ENCODE measurements around the gene UNC119B. TPM values are rescaled to one million over a fixed set of nuclear protein-coding genes. Genes with fewer than 3 reads are reported as not detected.

The UNC119B gene
- total RNA-seq, 1 donor from 2014 or later, result 9.3 TPM

DNA sequence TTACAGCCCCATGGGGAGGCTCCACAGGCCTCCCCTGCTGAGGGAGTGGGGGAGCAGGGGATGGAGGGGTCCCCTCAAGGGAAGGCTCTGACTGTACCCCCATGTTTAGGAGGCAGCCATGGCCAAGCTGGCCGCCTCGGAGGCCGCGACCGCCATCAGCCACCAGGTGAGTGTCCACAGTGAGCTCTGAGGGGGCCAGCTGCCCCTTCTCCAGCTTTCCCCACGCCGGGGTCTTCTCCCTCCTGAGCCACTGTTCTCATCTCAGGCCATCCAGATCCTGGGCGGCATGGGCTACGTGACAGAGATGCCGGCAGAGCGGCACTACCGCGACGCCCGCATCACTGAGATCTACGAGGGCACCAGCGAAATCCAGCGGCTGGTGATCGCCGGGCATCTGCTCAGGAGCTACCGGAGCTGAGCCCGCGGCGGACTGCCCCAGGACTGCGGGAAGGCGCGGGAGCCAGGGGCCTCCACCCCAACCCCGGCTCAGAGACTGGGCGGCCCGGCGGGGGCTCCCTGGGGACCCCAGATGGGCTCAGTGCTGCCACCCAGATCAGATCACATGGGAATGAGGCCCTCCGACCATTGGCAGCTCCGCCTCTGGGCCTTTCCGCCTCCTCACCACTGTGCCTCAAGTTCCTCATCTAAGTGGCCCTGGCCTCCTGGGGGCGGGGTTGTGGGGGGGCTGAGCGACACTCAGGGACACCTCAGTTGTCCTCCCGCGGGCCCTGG lies 28.9 kb downstream of the UNC119B start:
- DNase-seq (ENCODE audit: low read depth), result no peak

DNA sequence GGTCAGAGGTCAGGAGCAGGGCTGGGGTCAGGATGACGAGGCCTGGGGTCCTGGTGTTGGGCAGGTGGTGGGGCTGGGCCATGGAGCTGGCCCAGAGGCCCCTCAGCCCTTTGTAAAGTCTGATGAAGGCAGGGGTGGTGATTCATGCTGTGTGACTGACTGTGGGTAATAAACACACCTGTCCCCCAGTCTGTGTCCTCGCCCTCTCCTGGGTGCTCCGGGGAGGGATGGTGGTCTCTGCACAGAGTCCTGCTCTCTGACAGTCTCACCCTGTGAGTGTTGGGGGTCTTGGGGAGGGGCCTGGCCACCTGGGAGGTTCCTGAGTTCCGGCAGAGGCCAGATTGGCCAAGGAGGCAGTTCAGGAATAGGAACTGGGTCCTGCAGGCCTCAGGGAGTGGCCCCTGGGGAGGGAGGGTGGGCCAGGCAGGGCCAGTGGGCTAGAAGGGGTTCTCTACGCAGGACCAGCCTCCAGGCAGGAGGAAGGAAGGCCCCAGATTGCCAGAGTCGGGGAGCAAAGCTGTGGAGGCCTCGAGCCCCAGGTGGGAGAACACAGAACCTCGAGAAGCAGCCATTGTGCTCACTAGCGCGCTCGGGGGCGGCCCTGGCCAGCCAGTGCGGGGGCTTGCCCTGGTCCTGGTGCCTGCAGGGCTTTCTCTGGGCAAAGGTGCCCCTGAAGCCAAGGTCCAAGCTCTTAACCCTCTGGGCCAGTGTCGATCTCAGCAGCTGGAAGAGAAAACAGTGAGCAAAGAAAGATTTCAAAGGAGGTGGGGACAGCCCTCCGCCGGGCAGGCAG lies 29.8 kb downstream of the UNC119B start:
- DNase-seq (ENCODE audit: low read depth), result peak; percentile 47

DNA sequence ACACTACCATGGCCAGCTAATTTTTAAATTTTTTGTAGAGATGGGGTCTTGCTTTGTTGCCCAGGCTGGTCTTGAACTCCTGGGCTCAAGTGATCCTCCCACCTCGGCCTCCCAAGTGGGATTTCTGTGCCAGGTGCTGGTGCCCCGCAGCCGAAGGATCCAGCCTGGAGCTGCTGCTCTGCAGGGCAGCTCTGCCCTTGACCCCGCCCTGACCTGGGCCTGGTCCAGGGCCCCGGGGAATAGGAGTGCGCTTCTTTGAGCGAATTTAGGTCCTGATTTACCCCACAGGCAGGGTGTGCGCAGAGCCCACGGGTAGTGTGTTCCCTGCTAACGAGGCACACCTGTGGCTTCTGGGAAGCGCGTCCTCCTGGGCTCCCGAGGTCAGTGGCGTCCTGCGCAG lies 30.6 kb downstream of the UNC119B start:
- no peak for DNase-seq (ENCODE audit: low read depth)

DNA sequence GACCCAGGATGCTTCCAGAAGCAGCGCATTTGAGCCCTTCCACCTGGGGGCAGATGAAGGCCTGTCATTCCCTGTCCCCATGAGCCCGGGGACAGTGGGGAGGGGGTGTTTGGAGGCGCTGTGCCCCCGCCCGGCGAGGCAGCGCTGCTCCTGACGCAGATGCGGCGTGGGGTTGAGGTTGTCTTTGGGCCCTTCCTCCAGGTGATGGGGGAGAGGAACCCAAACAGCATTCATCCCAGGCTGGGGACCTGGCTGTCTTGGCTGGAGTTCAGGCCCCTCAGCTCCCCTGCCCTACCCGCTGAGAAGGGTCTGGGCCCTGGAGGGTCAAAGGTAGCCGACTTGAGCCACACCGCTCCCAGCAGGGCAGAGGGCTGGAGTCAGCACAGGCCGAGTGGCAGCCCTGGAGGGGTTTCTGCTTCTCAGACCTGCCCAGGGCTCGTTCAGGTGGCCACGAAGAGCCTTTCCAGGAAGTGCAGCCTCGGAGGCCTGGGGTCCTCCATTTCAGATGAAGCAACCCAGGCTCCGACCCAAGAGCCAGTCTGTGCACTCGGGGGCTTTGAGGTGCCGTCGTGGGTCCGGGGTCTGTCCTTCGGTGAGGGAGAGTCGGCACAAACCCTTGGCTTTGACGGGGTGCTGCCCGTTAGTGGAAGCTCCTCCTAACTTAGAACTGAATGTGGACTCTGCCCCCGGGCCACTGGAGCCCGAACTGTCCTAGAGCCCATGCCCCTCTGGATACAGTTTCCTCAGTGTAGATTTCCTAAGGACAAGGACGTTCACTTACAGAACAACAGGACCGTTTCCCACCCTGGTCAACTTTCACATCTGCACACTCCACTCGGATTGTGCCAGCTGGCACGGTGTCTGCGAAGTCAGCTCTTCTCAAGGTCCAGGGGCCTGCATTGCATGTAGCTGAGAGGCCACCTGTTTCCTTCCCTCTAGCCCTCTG lies 31.5 kb downstream of the UNC119B start:
- peak; percentile 78 for DNase-seq (ENCODE audit: low read depth)

DNA sequence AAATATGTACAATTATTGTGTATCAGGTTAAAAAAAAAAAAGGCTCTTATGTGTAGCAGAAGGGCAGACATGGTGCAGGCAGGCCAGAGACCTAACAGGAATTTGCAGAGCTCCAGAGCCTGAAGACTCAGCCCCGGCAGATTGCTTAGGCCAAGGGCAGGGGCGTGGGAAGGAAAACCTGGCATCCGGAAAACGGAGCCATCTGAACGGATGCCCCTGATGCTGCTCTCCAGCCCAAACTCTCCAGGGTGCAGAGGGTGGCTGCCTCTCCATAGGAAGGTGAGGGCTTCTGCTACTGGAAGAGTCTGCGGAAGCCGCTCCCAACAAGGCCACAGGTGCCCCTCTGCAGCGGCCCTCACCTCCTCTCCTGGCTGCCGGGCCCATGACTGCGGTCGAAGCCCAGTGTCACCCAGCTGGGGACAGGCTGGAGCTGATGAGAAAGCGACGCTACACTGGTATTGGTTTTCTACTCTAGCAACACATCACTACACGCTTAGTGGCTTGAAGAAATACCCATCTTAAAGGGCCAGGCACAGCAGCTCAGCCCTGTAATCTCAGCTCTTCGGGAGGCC lies 34.8 kb downstream of the UNC119B start:
- no peak for DNase-seq (ENCODE audit: low read depth)

DNA sequence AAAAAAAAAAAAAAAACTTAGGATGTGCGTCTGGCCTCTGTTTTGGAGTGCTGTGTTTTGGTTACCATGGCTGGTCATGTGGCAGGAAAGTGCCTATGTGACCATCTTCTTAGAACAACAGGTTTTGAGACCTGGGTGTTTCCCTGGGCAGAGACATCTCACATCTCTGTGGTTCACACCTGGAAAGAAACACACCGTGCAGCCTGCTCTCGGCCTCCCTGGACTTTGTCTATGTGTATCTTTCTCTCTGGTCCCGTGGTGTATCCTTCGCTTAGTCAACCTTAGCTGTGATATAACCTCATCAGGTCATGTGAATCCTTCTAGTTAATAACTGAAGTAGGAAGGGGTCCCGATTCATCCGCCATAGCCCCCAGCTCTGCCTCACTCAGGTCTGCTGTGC lies 38.0 kb downstream of the UNC119B start:
- no peak for DNase-seq (ENCODE audit: low read depth)

DNA sequence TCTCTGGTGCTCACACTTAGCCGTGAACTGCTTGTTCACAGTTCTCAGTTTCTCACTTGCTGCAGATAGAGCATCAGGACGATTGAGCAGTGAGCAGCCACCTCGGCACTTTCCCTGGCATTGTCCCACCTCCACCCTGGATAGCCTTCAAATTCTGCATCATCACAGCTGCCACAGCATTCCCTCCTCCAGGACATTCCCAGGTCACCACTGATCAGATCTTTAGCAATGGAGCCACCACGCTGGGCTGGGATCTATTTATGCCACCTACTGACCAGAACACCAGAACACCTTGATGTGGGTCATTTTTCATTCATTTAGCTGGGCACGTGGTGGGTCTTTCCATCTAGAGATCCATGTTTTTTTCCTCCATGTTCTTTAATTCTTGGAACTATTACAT lies 39.0 kb downstream of the UNC119B start:
- DNase-seq (ENCODE audit: low read depth), result no peak

DNA sequence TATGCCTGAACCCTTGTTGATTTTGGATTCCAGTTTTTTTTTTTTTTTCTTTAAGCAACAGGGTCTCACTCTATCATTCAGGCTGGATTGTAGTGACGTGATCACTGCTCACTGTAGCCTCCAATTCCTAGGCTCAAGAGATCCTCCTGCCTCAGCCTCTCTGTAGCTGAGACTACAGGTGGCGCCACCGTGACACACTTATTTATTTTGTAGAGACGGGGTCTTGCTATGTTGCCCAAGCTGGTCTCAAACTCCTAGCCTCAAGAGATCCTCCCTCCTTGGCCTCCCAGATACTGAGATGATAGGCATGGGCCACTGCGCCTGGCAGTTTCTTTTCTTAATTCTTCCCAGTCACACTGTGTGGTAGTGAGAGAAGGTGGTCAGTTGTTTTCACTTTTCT lies 40.5 kb downstream of the UNC119B start:
- DNase-seq (ENCODE audit: low read depth), result no peak

DNA sequence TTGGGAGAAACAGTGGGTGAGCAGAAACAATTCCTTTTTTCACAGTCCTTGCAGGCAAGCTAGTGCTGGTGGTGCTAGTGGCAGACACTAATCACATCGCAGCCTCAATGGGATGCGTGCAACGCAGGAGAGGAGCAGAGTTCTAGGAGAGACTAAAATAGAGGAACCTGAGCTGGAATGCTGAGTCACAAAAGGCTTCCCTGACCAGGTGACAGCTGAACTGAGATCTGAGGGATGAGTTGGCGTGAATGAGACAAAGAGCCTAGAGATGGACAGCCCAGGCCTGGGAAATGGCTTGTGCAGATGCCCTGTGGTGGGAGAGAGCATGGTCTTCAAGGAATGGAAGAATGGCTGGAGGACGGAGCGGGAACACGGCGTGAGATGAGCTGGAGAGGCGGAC lies 41.1 kb downstream of the UNC119B start:
- DNase-seq (ENCODE audit: low read depth), result peak; percentile 17

DNA sequence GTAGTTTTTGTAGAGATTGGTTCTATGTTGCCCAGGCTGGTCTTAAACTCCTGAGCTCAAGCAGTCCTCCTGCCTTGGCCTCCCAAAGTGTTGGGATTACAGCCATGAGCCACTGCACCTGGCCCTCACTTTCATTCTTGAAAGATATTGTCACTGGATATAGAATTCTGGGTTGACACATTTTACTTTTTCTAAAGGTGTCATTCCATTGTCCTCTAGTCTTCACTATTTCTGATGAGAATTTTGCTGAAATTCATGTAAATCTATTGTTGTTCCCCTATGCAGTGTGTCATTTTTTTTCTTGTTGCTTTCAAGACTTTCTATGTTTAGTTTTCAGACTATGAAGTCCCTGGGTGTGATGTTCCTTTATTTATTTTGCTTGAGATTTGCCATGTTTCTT lies 44.5 kb downstream of the UNC119B start:
- DNase-seq (ENCODE audit: low read depth), result no peak

DNA sequence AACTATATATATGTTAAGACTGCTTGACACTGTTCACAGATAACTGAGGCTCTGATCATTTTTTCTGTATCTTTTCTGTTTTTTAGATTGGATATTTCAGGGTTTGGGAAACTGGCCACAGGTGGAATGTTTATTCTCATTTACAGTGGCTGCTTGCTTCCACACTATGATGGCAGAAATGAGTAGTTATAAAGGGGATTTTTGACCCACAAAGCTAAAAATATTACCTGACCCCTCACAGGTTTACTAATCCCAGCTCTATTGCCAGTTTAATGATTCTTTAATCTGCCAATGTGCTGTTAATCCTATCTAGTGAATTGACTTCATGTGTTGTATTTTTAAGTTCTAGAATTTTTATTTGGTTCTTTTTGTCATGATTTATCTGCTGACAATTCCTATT lies 45.0 kb downstream of the UNC119B start:
- no peak for DNase-seq (ENCODE audit: low read depth)

DNA sequence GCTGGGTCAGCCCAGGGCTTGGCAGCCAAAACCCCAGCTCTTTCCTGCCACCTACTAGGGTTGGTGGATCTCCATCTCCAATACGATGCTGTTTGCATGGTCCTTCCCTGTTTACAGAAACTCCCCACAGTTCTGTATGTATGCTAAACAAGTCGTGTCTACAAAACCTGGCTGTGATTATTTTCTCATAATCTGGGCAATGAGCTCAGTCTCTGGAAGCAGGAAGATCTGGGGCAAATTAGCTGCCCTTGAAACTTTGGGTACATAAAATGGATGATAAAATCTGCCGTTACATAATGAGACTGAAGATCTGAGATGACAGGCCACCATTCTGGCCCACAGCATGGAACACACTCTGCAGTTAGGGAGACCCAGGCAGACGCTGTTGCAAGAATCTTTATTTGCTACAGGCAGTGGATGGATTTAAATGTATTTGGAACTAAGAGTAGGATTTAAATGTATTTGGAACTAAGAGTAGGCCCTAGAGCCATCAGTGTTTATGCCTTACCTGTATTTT lies 47.0 kb downstream of the UNC119B start:
- DNase-seq (ENCODE audit: low read depth), result no peak

DNA sequence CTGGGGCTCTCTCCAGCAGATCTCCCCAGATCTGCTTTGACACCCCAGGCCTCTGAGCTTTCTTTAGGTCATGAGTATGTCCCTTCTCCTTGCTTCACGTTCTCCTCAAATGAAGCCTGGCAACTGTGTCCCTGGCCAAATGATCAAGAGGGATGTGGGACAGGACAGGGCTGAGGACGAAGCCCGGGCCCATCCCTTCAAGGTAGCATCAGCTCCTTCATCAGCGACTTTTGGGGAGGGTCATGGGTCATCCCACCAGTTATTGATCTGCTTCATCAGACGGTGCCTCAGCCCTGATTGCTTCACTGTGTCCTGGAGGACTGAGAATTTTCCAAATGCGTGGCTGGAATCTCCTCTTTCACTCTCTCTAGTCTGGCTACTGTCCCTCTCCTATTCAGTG lies 47.7 kb downstream of the UNC119B start:
- DNase-seq (ENCODE audit: low read depth), result no peak

DNA sequence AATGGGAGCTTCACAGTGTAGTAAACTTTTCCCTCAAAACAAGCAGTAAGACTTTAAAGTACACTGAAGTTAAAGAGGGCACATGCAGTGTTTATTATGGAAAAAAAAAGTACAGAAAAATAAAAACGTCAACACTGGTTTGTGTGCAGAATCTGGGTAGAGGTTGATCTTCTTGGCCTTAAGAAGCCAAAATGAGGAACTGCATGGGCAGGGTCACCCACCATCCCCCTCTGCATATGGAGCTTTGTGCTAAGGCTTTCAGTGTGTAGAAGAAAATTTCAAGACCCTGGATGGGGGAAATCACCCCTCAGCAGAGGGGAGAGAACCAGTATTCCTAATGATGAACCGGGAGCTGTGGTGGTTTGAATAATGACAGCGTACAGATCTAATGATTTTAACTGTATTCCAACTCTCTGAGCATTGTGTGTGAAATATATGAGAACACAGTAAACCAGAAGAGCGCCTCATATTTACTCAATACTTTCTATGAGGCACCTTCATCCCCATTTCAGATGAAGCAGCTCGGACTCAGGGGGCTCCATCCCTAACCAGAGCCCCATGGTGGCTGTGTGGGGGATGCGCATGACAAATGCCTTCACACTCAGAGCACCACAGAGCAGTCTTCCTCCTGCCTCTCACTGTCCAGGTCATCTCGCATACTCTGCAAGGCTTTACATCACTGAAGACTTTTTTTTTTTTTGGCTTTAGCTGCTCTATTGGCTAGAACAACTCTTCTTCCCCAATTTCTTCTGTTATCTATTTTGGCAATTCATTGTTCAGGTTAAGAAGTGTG lies 48.7 kb downstream of the UNC119B start:
- DNase-seq (ENCODE audit: low read depth), result no peak

DNA sequence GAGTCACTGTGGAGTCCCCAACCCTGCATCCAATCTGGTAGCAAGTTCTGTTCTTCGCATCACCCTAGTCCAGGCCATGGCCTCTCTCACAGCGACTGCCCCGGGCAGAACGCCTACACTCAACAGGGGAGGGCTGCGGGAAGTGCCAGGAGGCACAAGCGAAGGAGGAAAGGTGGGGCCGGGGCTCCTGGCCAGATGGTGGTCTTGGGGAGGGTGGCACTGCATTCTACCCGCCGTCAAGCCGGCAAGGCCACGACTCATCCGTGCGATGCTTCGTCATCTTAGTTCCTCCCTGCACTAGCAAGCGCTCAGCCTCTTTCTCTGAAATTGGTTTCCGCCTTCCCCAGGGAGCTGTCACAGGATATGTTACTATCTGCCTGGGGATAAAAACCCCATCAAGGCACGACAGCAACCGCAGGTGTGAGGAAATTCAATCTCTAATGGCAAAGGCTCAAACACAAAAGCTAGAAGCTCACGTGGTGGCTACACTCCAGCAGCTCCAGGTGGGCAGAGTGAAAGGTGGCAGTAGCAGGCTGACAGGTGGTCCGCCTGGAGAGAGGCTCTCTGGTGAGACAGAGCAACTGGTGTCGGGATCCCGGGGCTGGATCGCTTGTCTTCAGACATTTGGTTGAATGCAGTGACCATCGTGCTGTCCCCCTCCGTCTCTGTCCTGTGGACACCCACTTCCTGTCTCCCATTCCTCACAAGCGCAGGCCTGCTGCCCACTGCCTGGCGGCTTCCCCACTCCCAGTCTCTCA lies 49.5 kb downstream of the UNC119B start:
- DNase-seq (ENCODE audit: low read depth), result no peak

DNA sequence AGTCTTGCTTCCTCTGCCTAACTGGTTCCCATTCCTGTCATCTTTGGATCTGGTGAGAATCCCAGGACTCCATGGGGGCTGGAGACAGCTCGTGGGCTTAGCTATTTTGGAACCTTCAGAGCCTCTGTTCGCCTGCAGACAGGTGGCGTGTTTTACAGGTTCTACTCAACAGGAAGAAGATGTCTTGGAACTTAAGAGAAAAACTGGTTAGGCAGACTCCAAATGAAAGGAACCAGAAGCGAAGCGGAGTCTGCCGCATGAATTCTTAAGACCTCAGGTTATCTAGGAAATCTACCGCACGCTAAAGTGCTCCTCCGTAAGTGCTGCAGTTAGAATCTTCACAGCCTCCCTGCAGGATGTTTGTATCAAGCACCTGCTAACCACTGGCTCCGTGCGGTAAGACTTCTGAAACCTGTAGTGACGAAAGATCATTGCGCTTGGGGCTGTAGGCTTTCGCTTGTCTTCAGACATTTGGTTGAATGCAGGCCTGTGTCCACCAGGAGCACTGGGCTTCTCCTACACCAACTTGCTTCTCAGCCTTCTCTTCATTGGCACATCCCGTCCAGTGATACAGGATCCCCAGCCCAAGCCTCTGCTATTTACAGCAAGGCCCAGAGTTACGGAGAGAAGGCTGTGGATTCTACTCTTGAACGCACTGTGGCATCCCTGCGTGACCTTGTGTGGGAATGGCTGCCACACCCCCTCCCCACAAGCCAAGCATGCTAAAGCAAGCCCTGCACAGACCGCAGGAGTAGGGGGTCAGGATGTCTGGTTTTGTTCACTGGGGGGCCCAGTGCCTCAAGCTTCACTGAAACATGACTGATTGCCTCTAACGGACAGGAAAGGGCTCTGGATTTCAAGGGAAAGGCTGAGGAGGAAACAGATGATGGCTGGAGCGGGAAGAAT lies 50.3 kb downstream of the UNC119B start:
- no peak for DNase-seq (ENCODE audit: low read depth)

DNA sequence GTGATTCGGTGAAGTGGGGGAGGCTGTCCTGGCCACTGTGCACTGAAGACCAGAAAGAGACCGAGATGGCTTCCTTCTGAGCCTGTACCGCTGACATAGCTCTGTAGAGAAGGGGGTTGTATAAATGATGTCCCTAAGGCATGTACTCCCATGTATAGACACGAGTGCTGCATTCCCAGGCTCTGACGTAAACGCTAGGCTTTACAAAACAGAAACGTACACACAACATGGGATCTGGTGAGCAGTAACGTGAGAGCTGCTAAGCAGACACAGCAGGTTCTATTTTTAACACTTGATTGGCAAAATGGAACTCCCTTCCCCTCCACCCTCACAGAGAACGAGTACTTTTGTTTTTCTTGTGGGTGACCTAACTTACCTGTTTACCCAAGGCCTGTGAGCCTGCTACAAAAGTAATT lies 51.3 kb downstream of the UNC119B start:
- DNase-seq (ENCODE audit: low read depth), result no peak

DNA sequence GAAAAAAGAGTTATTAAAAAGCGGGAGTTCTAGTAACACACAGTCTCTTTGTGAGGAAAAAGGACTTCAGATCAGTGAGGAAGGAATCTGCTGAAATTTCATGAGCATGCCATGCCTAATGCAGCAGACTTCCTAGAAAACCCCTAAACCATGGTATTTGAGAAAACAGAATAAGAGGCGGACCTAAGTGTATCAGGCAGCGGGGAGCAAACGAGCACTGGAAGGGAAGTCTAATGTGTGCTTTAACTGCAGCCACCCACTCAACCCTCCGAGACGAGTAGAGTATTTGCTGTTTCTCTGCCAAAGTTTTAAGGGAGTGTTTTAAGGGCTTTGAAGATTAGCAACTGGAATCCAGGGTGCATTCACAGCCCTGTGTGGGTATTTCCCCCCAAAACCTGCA lies 51.8 kb downstream of the UNC119B start:
- DNase-seq (ENCODE audit: low read depth), result no peak

All from myocyte (in vitro differentiated cells).